ENCODE measurements around the gene FAM210A.

FAM210A gene

DNA sequence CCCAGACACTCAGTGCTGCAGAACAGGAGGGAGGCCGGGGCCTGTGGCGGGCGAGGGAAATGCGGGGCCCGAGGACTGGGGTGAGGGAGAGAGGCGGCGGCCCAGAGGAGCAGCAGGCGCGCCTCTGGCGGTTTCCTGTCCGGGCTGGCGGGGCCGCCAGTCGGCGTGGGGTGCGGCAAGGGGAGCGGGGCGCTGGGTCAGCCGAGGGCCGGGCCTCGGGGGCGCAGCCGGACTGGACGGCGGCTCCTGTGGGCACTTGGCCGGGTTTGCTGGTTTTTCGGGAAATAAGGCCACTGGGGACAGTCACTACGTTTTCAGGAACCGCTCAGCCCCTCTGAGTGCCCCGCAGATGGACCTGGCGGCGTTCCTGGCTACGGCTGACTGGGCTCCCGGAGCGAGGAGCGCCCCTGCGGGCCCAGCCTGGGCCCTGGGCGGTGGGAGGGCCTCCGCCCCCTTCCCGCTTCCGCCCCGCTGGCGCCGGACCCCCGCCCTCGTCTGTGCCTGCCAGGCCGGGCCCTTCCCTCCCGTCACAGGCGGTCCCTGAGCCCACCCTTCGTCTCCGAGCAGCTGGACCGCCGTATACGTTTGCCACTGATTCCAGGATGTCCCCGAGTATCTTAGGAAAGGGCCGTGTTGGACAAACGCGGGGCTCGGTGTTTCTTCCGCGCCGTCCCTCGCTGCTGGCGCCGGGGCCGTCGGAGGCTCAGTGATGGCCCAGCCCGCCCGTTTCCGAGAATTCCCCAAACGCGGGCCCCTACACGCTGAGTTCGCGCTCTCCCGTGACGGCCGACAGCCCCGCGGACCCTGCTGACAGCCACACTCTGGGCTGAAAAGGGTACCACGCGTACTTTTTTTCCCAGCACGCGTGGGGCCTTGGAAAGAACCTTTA, 84.6 kb downstream of the FAM210A start:
- peak; percentile 40 for DNase-seq (ENCODE audit: low spot score)
- TF ChIP-seq CTCF (IDR thresholded peaks at IDR 0.05; ENCODE audit: extremely low read depth, missing control alignments), result no peak

DNA sequence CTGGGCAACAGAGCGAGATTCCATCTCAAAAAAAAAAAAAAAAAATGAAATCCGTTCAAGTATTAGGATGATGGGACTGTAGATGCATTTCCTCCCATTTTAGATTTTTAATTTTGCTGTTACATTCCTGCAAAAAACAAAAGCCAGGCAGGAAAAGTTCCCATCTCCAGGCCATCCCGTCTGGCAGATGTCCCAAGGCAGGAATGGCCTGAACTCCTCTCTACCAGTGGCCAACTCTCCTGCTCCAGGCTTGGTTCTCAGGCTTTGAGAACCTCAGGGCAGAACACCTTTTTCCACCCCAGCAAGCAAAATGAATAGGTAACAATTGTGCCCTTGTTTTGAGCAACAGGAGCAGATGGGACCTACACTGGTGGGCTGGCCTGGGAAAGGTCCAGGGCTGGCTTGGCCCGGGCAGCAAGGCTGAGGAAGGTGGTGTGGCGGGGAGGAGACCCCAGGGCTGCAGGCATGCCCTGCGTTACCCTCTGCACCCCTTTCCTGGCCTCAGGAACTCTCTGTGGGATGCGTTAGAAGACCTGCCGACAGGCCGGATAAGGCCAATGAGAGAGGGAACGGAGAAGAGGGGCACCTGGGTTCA, 86.0 kb downstream of the FAM210A start:
- no peak for TF ChIP-seq CTCF (IDR thresholded peaks at IDR 0.05; ENCODE audit: extremely low read depth, missing control alignments)

DNA sequence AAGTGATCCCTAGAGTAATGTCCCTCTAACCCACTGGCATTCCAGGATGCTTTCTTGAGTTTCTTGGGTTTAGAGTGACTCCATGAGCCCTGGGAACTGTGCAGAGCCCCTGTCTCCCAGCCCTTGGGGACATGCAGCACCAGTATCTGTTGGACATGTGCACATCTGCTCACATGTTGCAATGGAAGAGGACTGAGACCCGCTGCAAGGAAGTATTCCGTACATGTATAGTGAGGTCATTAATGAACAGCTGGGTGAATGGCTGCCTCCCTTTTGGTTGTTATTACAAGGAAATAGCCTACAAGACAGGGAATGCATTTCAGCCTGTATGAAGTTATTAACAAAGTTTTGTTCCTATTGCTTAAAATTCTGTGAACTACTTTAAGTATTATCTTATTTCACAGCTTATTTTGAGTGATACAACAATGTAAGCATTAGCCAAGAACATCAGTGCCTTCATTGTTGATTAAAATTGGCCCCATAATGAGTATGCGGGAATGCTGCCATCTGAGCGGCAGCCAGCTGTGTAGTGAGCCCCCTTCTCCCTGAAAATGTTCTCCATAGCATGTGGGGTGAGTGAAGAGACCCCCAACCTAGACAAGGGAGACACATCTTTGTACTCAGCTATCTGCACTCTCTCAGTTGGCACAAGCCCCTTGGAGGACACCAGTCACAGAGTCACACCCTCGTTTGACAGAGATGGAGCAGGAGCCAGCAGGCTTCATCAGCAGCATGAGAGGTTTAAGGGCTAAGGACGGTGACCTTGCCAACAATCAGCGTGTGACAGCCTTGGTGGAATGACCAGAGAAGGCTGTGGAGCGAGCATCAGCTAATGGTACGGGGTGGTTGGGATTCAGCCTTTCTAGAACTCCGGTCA, 87.4 kb downstream of the FAM210A start:
- TF ChIP-seq CTCF (IDR thresholded peaks at IDR 0.05; ENCODE audit: extremely low read depth, missing control alignments), result no peak
- no peak for DNase-seq (ENCODE audit: low spot score)

More for the DNA sequence above, 86.0 kb downstream of the FAM210A start:
- DNase-seq (ENCODE audit: low spot score), result no peak

DNA sequence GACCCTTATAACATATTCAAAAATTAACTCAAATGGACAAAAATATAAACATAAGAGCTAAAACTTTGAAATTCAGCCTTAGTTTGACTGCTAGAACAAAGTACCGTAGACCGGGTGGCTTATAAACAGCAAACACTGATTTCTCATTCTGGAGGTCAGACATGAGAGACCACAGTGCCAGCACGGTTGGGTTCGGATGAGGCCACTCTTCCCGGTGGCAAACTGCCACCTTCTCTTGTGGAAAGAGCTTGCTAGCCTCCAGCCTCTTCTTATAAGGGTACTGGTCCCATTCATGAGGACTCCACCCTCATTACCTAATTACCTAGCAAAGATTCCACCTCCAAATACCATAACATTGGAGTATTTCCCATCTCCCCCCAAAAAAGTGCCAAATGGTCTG, 91.3 kb downstream of the FAM210A start:
- TF ChIP-seq CTCF (IDR thresholded peaks at IDR 0.05; ENCODE audit: extremely low read depth, missing control alignments), result no peak
- no peak for DNase-seq (ENCODE audit: low spot score)

DNA sequence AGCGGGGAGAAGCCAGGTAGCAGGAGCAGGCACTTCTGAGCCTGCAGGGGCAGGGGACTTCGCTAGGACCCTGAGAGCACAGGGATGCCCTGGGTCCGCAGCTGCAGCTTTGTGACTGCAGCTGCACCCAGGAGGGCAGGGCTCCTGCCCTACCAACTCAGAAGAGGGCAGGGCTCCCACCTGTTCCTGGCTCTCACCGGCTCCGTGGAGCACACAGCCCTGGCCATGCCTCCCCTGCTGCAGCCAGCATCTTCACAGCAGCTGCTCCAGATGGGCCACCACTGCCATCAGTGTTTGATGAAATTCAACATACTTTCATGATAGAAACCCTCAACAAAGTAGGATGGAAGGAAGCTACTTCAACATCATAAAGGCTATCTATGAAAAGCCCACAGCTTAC, 92.7 kb downstream of the FAM210A start:
- no peak for TF ChIP-seq CTCF (IDR thresholded peaks at IDR 0.05; ENCODE audit: extremely low read depth, missing control alignments)
- DNase-seq (ENCODE audit: low spot score), result no peak

DNA sequence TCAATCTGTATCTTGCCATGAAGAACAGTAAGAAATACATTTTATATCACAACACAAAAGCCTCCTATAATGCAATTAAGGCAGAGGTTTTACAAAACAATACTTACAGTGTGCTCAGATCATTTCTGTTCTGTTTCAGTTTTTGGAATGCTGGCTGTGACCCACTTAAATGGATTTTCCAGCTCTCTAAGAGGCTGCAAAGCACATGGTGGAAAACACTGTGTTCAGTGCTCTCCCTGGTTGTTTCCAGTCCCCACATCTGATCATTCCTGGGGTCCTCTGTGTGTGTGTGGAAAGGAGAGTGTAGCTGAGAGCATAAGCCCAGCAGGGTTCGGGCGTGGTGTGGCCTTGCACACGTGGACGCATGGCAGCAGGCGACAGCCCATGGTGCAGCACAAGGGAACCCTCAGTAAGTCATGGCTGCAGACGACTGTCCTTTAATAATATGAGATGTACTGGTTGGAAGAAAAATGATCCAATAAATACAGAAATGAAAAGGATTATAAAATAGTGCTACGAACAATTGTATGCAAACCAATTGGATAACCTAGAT, 95.6 kb downstream of the FAM210A start:
- TF ChIP-seq CTCF (IDR thresholded peaks at IDR 0.05; ENCODE audit: extremely low read depth, missing control alignments), result no peak
- no peak for DNase-seq (ENCODE audit: low spot score)
